Measurements from ENCODE around the gene QARS1. TPM values are rescaled to one million over a fixed set of nuclear protein-coding genes. Genes with fewer than 3 reads are reported as not detected.

QARS1 gene
- polyA plus RNA-seq, 1 donor, result 268 TPM

DNA sequence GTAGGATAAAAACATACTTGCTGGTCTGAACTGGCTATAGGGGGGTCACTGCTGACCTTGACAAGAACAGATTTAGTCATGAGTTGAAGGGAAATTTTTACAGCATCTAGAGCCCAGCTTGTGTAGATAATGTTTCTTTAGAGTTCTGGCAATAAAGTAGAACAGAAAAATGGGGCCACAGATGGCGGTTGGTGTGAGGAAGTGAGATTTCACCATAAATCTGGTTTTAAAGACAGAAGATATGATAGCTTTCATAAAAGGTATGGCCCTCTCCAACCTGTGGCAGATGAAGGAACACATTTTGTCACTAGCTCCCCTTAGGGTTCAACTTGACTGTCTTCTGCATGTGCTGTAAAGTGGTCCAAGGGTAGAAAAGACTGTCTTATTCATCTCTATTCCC is 51.0 kb downstream of the QARS1 start:
- DNase-seq (ENCODE audit: low read depth), result no peak

Other genes starting within 250 kb of the QARS1 start
- gene SLC25A20, start 205.9 kb downstream of the QARS1 start, polyA plus RNA-seq (ENCODE audit: insufficient read length), result 19.0 TPM
- gene ARIH2, start 185.9 kb downstream of the QARS1 start, polyA plus RNA-seq (ENCODE audit: insufficient read length), result 63.2 TPM
- 12.4 TPM for gene P4HTM, start 114.5 kb downstream of the QARS1 start, polyA plus RNA-seq (ENCODE audit: insufficient read length)
- 113 TPM for gene WDR6, start 97.4 kb downstream of the QARS1 start, polyA plus RNA-seq (ENCODE audit: insufficient read length)
- gene DALRD3, start 86.2 kb downstream of the QARS1 start, polyA plus RNA-seq (ENCODE audit: insufficient read length), result 32.6 TPM
- 50.8 TPM for gene NDUFAF3, start 82.6 kb downstream of the QARS1 start, polyA plus RNA-seq (ENCODE audit: insufficient read length)
- gene IMPDH2, start 75.4 kb downstream of the QARS1 start, polyA plus RNA-seq (ENCODE audit: insufficient read length), result 282 TPM
- 49.8 TPM for gene QRICH1, start 10.7 kb downstream of the QARS1 start, polyA plus RNA-seq (ENCODE audit: insufficient read length)
- 36.2 TPM for gene USP19, start 16.1 kb upstream of the QARS1 start, polyA plus RNA-seq (ENCODE audit: insufficient read length)
- gene LAMB2, start 28.3 kb upstream of the QARS1 start, polyA plus RNA-seq (ENCODE audit: insufficient read length), result 317 TPM
- gene CCDC71, start 61.6 kb upstream of the QARS1 start, polyA plus RNA-seq (ENCODE audit: insufficient read length), result 13.1 TPM
- gene KLHDC8B, start 66.8 kb upstream of the QARS1 start, polyA plus RNA-seq (ENCODE audit: insufficient read length), result 104 TPM
- 9.0 TPM for gene C3orf62, start 172.5 kb upstream of the QARS1 start, polyA plus RNA-seq (ENCODE audit: insufficient read length)
- gene USP4, start 235.3 kb upstream of the QARS1 start, polyA plus RNA-seq (ENCODE audit: insufficient read length), result 51.2 TPM